Measurements from ENCODE around the gene GNPAT. TPM values are rescaled to one million over a fixed set of nuclear protein-coding genes. Genes with fewer than 3 reads are reported as not detected.

GNPAT gene
- total RNA-seq, 1 experiment from 2014 or later = 73.7 TPM

GRCh38 chr1:231234506-231234905 lies 6.5 kb upstream of the GNPAT start:
- intact Hi-C loops (cut with micrococcal nuclease; ENCODE audit: unreplicated experiment) = no loop called here
- Histone ChIP-seq H3K36me3 (ENCODE audit: insufficient read depth, low read length, poor library complexity, severe bottlenecking) (peaks cover 27% of the 10 kb centered on the region), H3K27ac (ENCODE audit: low read depth, low read length, poor library complexity, severe bottlenecking) (no peak overlapping the region), H3K4me1 (ENCODE audit: insufficient read depth, low read length, poor library complexity, severe bottlenecking) (no peaks in the 10 kb centered on the region), H3K9me3 (ENCODE audit: low read depth, low read length, poor library complexity, severe bottlenecking) (no peaks in the 10 kb centered on the region), H3K27me3 (replicated peaks; ENCODE audit: insufficient read depth, low read depth, low read length, poor library complexity) (no peaks in the 10 kb centered on the region), H3K4me3 (ENCODE audit: low read depth, low read length, poor library complexity, severe bottlenecking) (no peak overlapping the region)
- POLR2A ChIA-PET (ENCODE audit: low non-redundant PET) = no interaction called here
- no peak for DNase-seq (ENCODE audit: low spot score)
- no TSS peak for BruUV-seq (replicated peaks)
- CTCF ChIA-PET = no interaction called here
- no peak for TF ChIP-seq EZH2 (IDR thresholded peaks at IDR 0.05; ENCODE audit: borderline replicate concordance, low read depth, low read length, poor library complexity, severe bottlenecking)
- TF ChIP-seq, protein P1, sequence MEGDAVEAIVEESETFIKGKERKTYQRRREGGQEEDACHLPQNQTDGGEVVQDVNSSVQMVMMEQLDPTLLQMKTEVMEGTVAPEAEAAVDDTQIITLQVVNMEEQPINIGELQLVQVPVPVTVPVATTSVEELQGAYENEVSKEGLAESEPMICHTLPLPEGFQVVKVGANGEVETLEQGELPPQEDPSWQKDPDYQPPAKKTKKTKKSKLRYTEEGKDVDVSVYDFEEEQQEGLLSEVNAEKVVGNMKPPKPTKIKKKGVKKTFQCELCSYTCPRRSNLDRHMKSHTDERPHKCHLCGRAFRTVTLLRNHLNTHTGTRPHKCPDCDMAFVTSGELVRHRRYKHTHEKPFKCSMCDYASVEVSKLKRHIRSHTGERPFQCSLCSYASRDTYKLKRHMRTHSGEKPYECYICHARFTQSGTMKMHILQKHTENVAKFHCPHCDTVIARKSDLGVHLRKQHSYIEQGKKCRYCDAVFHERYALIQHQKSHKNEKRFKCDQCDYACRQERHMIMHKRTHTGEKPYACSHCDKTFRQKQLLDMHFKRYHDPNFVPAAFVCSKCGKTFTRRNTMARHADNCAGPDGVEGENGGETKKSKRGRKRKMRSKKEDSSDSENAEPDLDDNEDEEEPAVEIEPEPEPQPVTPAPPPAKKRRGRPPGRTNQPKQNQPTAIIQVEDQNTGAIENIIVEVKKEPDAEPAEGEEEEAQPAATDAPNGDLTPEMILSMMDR (conservative IDR thresholded peaks at IDR 0.05; ENCODE audit: low read depth, low read length) = no peak

DNA sequence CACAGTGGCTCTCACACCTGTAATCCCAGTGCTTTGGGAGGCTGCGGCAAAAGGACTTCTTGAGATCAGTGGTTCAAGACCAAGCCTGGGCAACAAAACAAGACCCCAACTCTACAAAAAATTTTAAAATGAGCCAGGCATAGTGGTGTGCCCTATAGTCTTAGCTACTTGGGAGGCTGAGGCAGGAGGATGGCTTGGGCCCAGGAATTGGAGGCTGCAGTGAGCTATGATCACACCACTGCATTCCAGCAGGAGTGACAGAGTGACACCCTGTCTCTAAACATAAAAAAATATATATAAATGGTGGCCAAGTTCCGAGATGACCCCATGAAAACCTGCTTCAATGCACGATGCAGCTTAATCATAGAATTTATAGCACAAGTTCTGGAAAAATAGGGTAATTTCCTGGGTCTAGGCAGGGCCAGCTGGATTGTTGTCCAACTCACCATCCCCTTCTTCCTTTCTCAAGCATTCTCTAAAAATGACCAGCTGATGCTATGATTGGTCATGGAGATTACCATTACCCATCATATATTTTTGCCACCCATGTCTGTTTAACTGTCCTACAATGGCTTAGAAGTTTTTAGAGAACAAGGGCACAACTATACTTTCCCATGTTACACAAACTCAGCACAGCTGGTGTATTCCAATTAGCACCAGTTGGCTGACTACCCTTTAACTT lies 5.3 kb upstream of the GNPAT start:
- no peak for DNase-seq (ENCODE audit: low spot score)
- Histone ChIP-seq H3K36me3 (ENCODE audit: insufficient read depth, low read length, poor library complexity, severe bottlenecking) (peaks cover 27% of the 10 kb centered on the region), H3K4me3 (ENCODE audit: low read depth, low read length, poor library complexity, severe bottlenecking) (no peak overlapping the region), H3K4me1 (ENCODE audit: insufficient read depth, low read length, poor library complexity, severe bottlenecking) (no peaks in the 10 kb centered on the region), H3K27me3 (replicated peaks; ENCODE audit: insufficient read depth, low read depth, low read length, poor library complexity) (no peaks in the 10 kb centered on the region), H3K9me3 (ENCODE audit: low read depth, low read length, poor library complexity, severe bottlenecking) (no peaks in the 10 kb centered on the region), H3K27ac (ENCODE audit: low read depth, low read length, poor library complexity, severe bottlenecking) (no peak overlapping the region)
- intact Hi-C loops (cut with micrococcal nuclease; ENCODE audit: unreplicated experiment) = no loop called here
- no TSS peak for BruUV-seq (replicated peaks)
- CTCF ChIA-PET = no interaction called here
- POLR2A ChIA-PET (ENCODE audit: low non-redundant PET) = interaction anchor here (0.6 kb wide), 2 partner anchors 371 to 406 kb away, joined by 3 to 10 read pairs; no protein-coding TSS in a partner anchor
- no peak for TF ChIP-seq EZH2 (IDR thresholded peaks at IDR 0.05; ENCODE audit: borderline replicate concordance, low read depth, low read length, poor library complexity, severe bottlenecking)
- TF ChIP-seq, protein P1 (conservative IDR thresholded peaks at IDR 0.05; ENCODE audit: low read depth, low read length) = no peak

DNA sequence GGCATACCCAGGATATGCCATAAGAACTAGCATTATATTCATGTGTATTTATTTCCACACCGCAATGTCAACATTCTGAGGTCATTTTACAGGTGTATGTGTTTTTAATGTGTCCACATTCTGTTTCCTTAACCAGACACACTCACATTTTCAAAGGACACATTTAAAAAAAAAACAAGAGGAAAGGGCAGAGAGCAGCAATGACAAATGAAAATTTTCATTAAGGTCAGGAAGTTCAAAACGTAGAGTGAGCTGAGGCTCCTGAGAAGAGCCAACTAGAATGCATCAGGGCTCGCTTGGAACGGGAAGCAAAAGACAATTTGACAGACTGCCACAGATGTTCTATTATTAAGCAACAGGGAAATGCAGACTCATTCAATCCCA lies 4.8 kb upstream of the GNPAT start:
- H3K4me3 ChIP-seq (ENCODE audit: low read depth, low read length, poor library complexity, severe bottlenecking) = no peak overlapping the region
- H3K9me3 ChIP-seq (ENCODE audit: low read depth, low read length, poor library complexity, severe bottlenecking) = no peaks in the 10 kb centered on the region
- H3K27me3 ChIP-seq (replicated peaks; ENCODE audit: insufficient read depth, low read depth, low read length, poor library complexity) = no peaks in the 10 kb centered on the region
- BruUV-seq (replicated peaks) = no TSS peak
- CTCF ChIA-PET = no interaction called here
- no peak for TF ChIP-seq EZH2 (IDR thresholded peaks at IDR 0.05; ENCODE audit: borderline replicate concordance, low read depth, low read length, poor library complexity, severe bottlenecking)
- TF ChIP-seq, protein P1 (conservative IDR thresholded peaks at IDR 0.05; ENCODE audit: low read depth, low read length) = no peak
- POLR2A ChIA-PET (ENCODE audit: low non-redundant PET) = no interaction called here
- peaks cover 27% of the 10 kb centered on the region for H3K36me3 ChIP-seq (ENCODE audit: insufficient read depth, low read length, poor library complexity, severe bottlenecking)
- intact Hi-C loops (cut with micrococcal nuclease; ENCODE audit: unreplicated experiment) = no loop called here
- no peak for DNase-seq (ENCODE audit: low spot score)
- no peaks in the 10 kb centered on the region for H3K4me1 ChIP-seq (ENCODE audit: insufficient read depth, low read length, poor library complexity, severe bottlenecking)
- H3K27ac ChIP-seq (ENCODE audit: low read depth, low read length, poor library complexity, severe bottlenecking) = no peak overlapping the region
